ENCODE measurements around the gene VAX1.

GRCh38 chr10:117148284-117148683 lies 10.2 kb upstream of the VAX1 start:
- TF ChIP-seq CTCF (conservative IDR thresholded peaks at IDR 0.05; ENCODE audit: low read length) (no peak), EZH2phosphoT487 (IDR thresholded peaks at IDR 0.05; ENCODE audit: borderline replicate concordance, low read depth, low read length) (no peak)
